ENCODE measurements around the gene CANT1.

- TF ChIP-seq POLR2A (IDR thresholded peaks at IDR 0.05; ENCODE audit: extremely low read depth, insufficient read length), result no peak
- TF ChIP-seq, protein P1, sequence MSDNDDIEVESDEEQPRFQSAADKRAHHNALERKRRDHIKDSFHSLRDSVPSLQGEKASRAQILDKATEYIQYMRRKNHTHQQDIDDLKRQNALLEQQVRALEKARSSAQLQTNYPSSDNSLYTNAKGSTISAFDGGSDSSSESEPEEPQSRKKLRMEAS (IDR thresholded peaks at IDR 0.05; ENCODE audit: low read depth, low read length), result no peak
Measured at GRCh38 chr17:79047923-79048825, 38.6 kb upstream of the CANT1 start.

Measured in NB4 (cell line).